Left kidney (tissue), 2 donors: ENCODE measurements around the gene FIBCD1. TPM values are rescaled to one million over a fixed set of nuclear protein-coding genes. Genes with fewer than 3 reads are reported as not detected.

Experiments used
- DNase-seq: peaks from one replicate; pipeline ENCODE4 v3.0.0-alpha.2; 2013
- polyA plus RNA-seq: library from polyadenylated mRNA; unstranded; fragments of 120-200 nt; gene quantifications from one replicate; pipeline ENCODE4 v1.2.1, GENCODE V29; 2013; ENCODE audit not compliant: insufficient read length

FIBCD1 gene
- polyA plus RNA-seq, 1 donor: 0.08 TPM

GRCh38 chr9:130895481-130896232, 43.4 kb downstream of the FIBCD1 start:
- DNase-seq: no peak

- DNase-seq: no peak
These were observed 44.0 kb downstream of the FIBCD1 start for GRCh38 chr9:130895038-130895437.

- no peak for DNase-seq
These were observed 44.5 kb downstream of the FIBCD1 start for GRCh38 chr9:130894546-130894945.

- no peak for DNase-seq
These were observed 45.5 kb downstream of the FIBCD1 start for GRCh38 chr9:130893341-130894101.

- DNase-seq: no peak
These were observed 46.4 kb downstream of the FIBCD1 start for GRCh38 chr9:130892477-130893304.

- DNase-seq: no peak
These were observed 47.2 kb downstream of the FIBCD1 start for GRCh38 chr9:130891688-130892476.

- no peak for DNase-seq
These were observed 48.0 kb downstream of the FIBCD1 start for GRCh38 chr9:130890870-130891687.

GRCh38 chr9:130890124-130890523, 48.9 kb downstream of the FIBCD1 start:
- no peak for DNase-seq

- no peak for DNase-seq
These were observed 50.7 kb downstream of the FIBCD1 start for GRCh38 chr9:130888146-130888885.

- no peak for DNase-seq
These were observed 51.4 kb downstream of the FIBCD1 start for GRCh38 chr9:130887494-130888144.

GRCh38 chr9:130886981-130887380, 52.1 kb downstream of the FIBCD1 start:
- DNase-seq: no peak

GRCh38 chr9:130885484-130886375, 53.3 kb downstream of the FIBCD1 start:
- DNase-seq: no peak

- no peak for DNase-seq
These were observed 54.2 kb downstream of the FIBCD1 start for GRCh38 chr9:130884542-130885483.

- no peak for DNase-seq
These were observed 54.9 kb downstream of the FIBCD1 start for GRCh38 chr9:130884111-130884531.

- DNase-seq: no peak
These were observed 55.6 kb downstream of the FIBCD1 start for GRCh38 chr9:130883479-130883878.

- DNase-seq: no peak
These were observed 56.3 kb downstream of the FIBCD1 start for GRCh38 chr9:130882696-130883225.

- DNase-seq: no peak
These were observed 57.5 kb downstream of the FIBCD1 start for GRCh38 chr9:130881516-130881915.
